Measurements from ENCODE around the gene TLCD2.
"Not testable (repeated sequence)": the region's sequence is repeated elsewhere in the genome, so short reads cannot be mapped to it uniquely, and the experiment has no call there.

The TLCD2 gene

DNA sequence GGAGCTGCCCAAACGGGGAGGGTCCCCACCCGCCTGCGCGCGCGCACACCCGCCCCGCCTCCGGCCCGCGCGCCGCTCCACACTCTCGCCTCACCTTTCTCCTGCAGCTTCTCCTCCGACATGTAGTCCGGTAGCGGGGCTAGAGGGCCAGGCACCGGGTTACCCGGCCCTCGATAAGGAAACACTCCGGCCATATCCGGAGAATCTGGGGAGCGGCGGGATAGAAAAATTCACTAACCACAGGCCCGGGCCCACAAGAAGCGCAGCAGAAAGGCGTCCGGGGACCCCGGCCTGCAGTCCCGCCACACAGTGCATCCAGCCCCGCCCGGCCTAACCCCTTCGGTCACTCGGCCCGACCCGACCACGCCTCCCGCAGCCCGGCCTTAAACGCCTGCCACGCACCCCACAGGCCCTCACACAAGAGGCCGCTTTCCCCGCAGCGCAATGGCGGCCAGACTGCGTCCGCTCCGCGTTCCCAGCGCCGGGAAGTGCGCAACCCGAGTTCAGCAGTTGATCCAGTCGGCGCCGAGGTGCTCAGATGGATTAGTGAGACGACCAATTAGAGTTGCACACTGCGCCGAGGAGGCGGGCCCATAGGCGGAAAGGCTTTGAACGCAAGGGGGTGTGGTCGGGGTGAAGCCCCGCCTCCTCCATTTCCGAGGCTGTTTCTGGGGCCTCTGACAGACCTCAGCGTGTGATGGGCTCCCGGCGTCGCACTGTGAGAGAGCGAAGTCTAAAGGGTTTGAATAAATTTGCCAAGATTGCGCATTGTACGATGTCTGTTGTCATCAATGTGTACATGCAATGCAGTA lies 25.6 kb downstream of the TLCD2 start, which contains the start of gene PRPF8:
PRPF8 (minus strand) TSS at position 490 of the 812 bp plus-strand sequence; CDS start at position 194, 296 bp downstream.
- Histone ChIP-seq H3K4me3 (peak within 1 kb of the TSS; percentile 85), H3K27ac (peak within 1 kb of the TSS; percentile 68 to 92)
- DNase-seq (ENCODE audit: low spot score): peak; percentile 99
- TF ChIP-seq, protein P1, sequence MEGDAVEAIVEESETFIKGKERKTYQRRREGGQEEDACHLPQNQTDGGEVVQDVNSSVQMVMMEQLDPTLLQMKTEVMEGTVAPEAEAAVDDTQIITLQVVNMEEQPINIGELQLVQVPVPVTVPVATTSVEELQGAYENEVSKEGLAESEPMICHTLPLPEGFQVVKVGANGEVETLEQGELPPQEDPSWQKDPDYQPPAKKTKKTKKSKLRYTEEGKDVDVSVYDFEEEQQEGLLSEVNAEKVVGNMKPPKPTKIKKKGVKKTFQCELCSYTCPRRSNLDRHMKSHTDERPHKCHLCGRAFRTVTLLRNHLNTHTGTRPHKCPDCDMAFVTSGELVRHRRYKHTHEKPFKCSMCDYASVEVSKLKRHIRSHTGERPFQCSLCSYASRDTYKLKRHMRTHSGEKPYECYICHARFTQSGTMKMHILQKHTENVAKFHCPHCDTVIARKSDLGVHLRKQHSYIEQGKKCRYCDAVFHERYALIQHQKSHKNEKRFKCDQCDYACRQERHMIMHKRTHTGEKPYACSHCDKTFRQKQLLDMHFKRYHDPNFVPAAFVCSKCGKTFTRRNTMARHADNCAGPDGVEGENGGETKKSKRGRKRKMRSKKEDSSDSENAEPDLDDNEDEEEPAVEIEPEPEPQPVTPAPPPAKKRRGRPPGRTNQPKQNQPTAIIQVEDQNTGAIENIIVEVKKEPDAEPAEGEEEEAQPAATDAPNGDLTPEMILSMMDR (IDR thresholded peaks at IDR 0.05): no peak

DNA sequence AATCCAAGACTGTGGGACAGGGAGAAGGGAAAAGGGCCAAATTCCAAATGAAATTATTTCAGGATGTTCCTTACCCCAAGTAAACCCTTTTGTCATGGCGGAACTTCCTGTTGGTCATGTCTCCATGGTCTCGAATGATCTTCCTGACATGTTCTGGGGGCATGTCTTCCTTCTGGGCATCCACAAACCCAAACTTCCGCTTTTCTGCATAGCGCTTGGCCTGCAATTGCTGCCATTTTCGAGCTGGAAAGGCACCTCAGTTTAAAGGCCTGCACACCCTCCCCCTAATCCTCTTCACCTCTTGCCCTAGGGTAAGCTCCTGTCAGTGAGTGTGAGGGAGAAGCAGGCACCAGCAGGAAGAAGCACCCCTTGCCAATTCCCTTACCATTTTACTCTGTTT lies 26.7 kb downstream of the TLCD2 start:
- peak overlapping the region; percentile 85 for H3K4me3 ChIP-seq
- DNase-seq (ENCODE audit: low spot score): no peak
- peak overlapping the region; percentile 68 to 92 for H3K27ac ChIP-seq
- TF ChIP-seq, protein P1 (IDR thresholded peaks at IDR 0.05): no peak

DNA sequence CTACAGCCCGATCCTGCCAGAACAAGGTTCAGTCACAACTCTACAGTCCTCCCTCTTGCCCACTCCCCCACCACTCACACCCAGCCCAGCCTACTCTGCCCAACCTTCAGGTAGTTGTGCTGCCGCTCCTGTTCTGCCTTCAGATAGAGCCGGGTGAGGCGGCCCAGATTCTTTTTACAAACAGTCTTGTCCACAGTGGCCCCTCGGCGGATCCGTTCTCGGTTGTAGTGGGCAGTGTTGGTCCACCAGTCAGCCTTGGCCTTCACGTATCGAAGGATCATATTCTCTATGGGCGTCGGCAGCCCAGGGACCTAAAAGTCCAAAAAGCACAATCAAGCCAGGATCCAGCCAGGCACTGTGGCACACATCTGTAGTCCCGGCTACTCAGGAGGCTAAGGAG lies 33.8 kb downstream of the TLCD2 start:
- Histone ChIP-seq H3K27ac (no peak overlapping the region), H3K4me3 (no peak overlapping the region)
- TF ChIP-seq, protein P1 (IDR thresholded peaks at IDR 0.05): no peak
- no peak for DNase-seq (ENCODE audit: low spot score)

DNA sequence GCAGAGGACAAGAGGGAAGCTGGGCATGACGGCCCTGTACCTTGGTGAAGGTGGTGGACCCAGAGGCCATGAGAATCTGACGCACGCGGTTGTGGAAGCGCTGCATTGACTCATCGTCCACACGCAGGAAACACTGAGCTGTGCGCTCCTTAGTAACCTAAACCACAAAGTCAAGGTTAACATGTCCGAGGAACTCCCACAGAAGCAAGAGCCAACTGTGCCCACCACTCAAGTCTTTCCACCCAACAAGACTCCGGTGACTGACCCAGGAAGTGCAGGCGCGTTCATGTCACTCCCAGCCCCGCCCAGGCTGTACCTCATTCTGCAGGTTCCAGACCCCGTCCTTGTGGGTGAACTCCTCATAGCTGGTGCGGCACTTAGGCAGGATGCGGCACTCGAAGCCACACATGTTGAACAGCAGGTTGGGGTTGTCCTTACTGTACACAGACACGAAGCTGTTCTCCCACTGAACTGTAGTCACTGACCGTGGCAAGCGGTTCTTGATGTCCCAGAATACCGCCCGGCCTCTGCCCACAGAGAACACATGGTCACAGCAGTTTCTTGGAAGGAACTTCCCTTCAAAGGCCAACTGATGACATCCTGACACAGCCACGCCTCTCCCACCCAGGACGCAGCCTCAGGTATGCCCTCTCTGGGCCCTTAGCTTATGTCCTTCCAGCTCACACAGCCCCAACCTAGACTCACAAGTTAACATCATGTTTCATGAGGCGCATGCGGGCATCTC lies 37.0 kb downstream of the TLCD2 start:
- TF ChIP-seq, protein P1 (IDR thresholded peaks at IDR 0.05): no peak
- no peak overlapping the region for H3K27ac ChIP-seq
- no peak overlapping the region for H3K4me3 ChIP-seq
- no peak for DNase-seq (ENCODE audit: low spot score)

DNA sequence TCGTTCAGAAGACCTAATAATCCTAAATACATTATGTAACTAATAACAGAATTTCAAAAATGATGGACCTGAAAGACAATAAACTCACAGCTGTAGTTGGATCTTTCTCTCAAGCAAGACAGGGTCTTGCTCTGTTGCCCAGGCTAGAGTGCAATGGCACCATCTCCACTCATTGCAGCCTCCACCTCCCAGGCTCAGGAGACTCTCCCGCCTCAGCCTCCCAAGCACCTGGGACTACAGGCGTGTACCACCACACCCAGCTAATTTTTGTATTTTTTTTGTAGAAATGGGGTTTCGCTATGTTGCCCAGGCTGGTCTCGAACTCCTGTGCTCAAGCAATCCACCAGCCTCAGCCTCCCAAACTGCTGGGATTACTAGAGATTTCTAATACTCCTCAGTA lies 46.2 kb downstream of the TLCD2 start:
- DNase-seq (ENCODE audit: low spot score); H3K27ac ChIP-seq; H3K4me3 ChIP-seq: not testable (repeated sequence)

DNA sequence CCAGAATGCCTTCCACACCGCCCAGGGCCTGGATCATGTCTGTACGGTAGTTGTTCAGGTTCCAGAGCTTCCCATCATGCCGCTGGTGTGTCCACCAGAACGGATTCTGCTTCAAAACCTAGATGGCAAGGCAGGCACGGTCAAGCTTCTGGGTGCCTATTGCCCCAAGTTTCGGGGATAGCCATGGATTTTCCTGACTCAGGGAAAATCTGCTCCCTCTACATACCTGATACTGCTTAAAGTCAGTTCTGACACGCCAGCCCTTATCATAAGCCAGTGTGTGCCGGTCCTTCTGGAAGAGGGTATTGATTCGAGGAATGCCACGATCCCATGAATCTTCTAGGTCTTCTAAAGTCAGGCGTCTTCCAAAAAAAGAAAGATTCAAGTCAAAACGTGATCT lies 49.1 kb downstream of the TLCD2 start:
- Histone ChIP-seq H3K4me3 (no peak overlapping the region), H3K27ac (no peak overlapping the region)
- no peak for DNase-seq (ENCODE audit: low spot score)
- TF ChIP-seq, protein P1 (IDR thresholded peaks at IDR 0.05): no peak

DNA sequence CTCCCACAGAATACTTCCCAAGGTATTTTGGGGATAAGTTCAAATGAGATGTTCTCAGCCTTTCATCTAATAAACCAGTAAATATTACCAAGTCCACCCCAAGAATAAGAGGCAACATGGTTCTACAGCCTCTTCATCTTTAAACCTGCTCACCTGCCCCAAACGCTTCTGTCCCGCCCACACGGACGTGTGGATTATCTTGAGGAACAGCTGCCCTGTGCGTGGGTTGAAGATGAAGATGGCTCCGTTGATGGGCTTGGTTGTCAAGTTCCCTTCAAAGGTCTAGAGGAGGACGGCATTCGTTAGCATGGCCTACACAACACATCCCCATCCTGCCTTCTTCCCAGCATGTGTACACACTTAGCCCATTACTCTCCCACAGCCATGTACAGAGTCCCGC lies 52.1 kb downstream of the TLCD2 start:
- Histone ChIP-seq H3K4me3 (no peak overlapping the region), H3K27ac (no peak overlapping the region)
- TF ChIP-seq, protein P1 (IDR thresholded peaks at IDR 0.05): no peak
- no peak for DNase-seq (ENCODE audit: low spot score)

Data from coronary artery (tissue), 2 donors.